OCI-LY7 (cell line): ENCODE results near the gene LRP1B. TPM values are rescaled to one million over a fixed set of nuclear protein-coding genes. Genes with fewer than 3 reads are reported as not detected.

Source experiments
- BruUV-seq: library from RNA; stranded (reverse); fragments of 400-500 nt; replicated peaks from 2 replicates; lab custom pipeline; 2021; lab: Mats Ljungman, UMichigan
- CTCF ChIA-PET: fragments of 300-600 bp; sonication (Branson Sonifier 250); formaldehyde crosslinking; loops from one replicate; lab custom pipeline; 2022; ENCODE audit warnings: antibody characterized with exemption; ENCODE audit not compliant: unreplicated experiment; lab: Charles Lee
- POLR2A ChIA-PET: fragments of 300-600 bp; sonication (Branson Sonifier 250); formaldehyde crosslinking; loops from one replicate; lab custom pipeline; 2022; ENCODE audit warnings: antibody characterized with exemption; lab: Charles Lee
- DNase-seq: peaks from one replicate; pipeline ENCODE4 v3.0.0-alpha.2; 2015; ENCODE audit warnings: low spot score
- H2AFZ ChIP-seq: fragments of 200-600 bp; sonication (generic), shearing (Covaris generic); 2 replicates; pipeline ENCODE4 v1.6.1; 2014; ENCODE audit warnings: mild to moderate bottlenecking, antibody characterized with exemption, low read length, moderate library complexity
- H3K27ac ChIP-seq: fragments of 200-600 bp; sonication (generic); 2 replicates; pipeline ENCODE4 v1.5.1; 2014; ENCODE audit warnings: mixed run types, low read depth, mild to moderate bottlenecking, moderate library complexity, low read length, inconsistent platforms; ENCODE audit not compliant: poor library complexity, severe bottlenecking
- H3K36me3 ChIP-seq: fragments of 200-600 bp; sonication (generic); 2 replicates; pipeline ENCODE4 v1.6.1; 2014; ENCODE audit warnings: mild to moderate bottlenecking, antibody characterized with exemption, low read length, moderate library complexity, mixed read lengths; ENCODE audit not compliant: insufficient read depth
- H3K4me1 ChIP-seq: fragments of 200-600 bp; sonication (generic); 2 replicates; pipeline ENCODE4 v1.5.1; 2014; ENCODE audit warnings: mild to moderate bottlenecking, low read length; ENCODE audit not compliant: insufficient read depth, poor library complexity, severe bottlenecking
- H3K4me2 ChIP-seq: fragments of 200-600 bp; sonication (generic); 2 replicates; pipeline ENCODE4 v1.6.1; 2014; ENCODE audit warnings: mild to moderate bottlenecking, low read length
- H3K4me3 ChIP-seq: fragments of 200-600 bp; sonication (generic); 2 replicates; pipeline ENCODE4 v1.5.1; 2014; ENCODE audit warnings: mild to moderate bottlenecking, low read depth, low read length; ENCODE audit not compliant: poor library complexity, severe bottlenecking
- H3K79me2 ChIP-seq: fragments of 200-600 bp; sonication (generic); 2 replicates; pipeline ENCODE4 v1.6.1; 2016; ENCODE audit warnings: low read depth, mild to moderate bottlenecking, low read length, moderate library complexity, mixed read lengths; ENCODE audit not compliant: insufficient read depth
- H3K9me2 ChIP-seq: fragments of 200-600 bp; sonication (generic); 2 replicates; pipeline ENCODE4 v1.6.1; 2016; ENCODE audit warnings: mild to moderate bottlenecking, low read length, mixed read lengths; ENCODE audit not compliant: insufficient read depth
- H3K9me3 ChIP-seq: fragments of 200-600 bp; sonication (generic); 2 replicates; pipeline ENCODE4 v1.6.1; 2014; ENCODE audit warnings: mild to moderate bottlenecking, mixed run types, low read length, mixed read lengths
- H4K20me1 ChIP-seq: fragments of 200-600 bp; sonication (generic); 2 replicates; pipeline ENCODE4 v1.6.1; 2014; ENCODE audit warnings: mild to moderate bottlenecking, antibody characterized with exemption, low read length, moderate library complexity, mixed read lengths; ENCODE audit not compliant: insufficient read depth
- CTCF ChIP-seq: fragments of 200-600 bp; sonication (generic); conservative IDR thresholded peaks from 2 replicates; pipeline ENCODE4 v1.5.1; 2014; ENCODE audit warnings: mild to moderate bottlenecking, antibody characterized with exemption, low read length, moderate library complexity, mixed read lengths
- EZH2phosphoT487 ChIP-seq: fragments of 200-600 bp; sonication (generic); IDR thresholded peaks from 2 replicates; pipeline ENCODE4 v1.6.1; 2018; ENCODE audit warnings: low read depth, borderline replicate concordance, mild to moderate bottlenecking, mixed run types, antibody characterized with exemption, low read length, moderate library complexity, mixed read lengths
- intact Hi-C: fragments of 100-400 bp; cut with micrococcal nuclease; formaldehyde crosslinking; loops from one replicate; pipeline ENCODE4 v1.10.0; 2022; ENCODE audit not compliant: unreplicated experiment
- total RNA-seq, 2 experiments: library from RNA; depleted of rRNA in 1 of 2; stranded (reverse); fragments of >200 nt in 1 of 2; shearing (Covaris generic) in 1 of 2; gene quantifications; 2 replicates each; pipeline ENCODE4 v1.2.3, GENCODE V29; 2014 to 2022

Gene LRP1B
- total RNA-seq, 2 experiments from 2014 or later: not detected

- no peaks in the 10 kb centered on the region for H3K79me2 ChIP-seq
- no peaks in the 10 kb centered on the region for H3K36me3 ChIP-seq
- ChIA-PET CTCF (interaction anchor here (0.6 kb wide), 1 partner anchor 92 kb away, joined by 3 read pairs; no protein-coding TSS in a partner anchor), POLR2A (no interaction called here)
- DNase-seq: no peak
- intact Hi-C loops: no loop called here
- no peak overlapping the region for H3K4me2 ChIP-seq
- H3K9me2 ChIP-seq: no peaks in the 10 kb centered on the region
- no peaks in the 10 kb centered on the region for H3K9me3 ChIP-seq
- no peak overlapping the region for H3K27ac ChIP-seq
- no TSS peak for BruUV-seq
- H2AFZ ChIP-seq: no peak overlapping the region
- no peak for TF ChIP-seq EZH2phosphoT487
- no peak for TF ChIP-seq CTCF
- H3K4me1 ChIP-seq: no peaks in the 10 kb centered on the region
- no peaks in the 10 kb centered on the region for H4K20me1 ChIP-seq
- no peak overlapping the region for H3K4me3 ChIP-seq
Observed at GRCh38 chr2:141037361-141037760, 1093.5 kb downstream of the LRP1B start.

GRCh38 chr2:141035846-141036420, 1094.9 kb downstream of the LRP1B start:
- intact Hi-C loops: no loop called here
- TF ChIP-seq CTCF (no peak), EZH2phosphoT487 (no peak)
- H3K27ac ChIP-seq: no peak overlapping the region
- no peak overlapping the region for H3K4me3 ChIP-seq
- no peak for DNase-seq
- H3K79me2 ChIP-seq: no peaks in the 10 kb centered on the region
- no peaks in the 10 kb centered on the region for H3K36me3 ChIP-seq
- ChIA-PET POLR2A (interaction anchor here (1.4 kb wide), 1 partner anchor 9 kb away, joined by 3 read pairs; no protein-coding TSS in a partner anchor), CTCF (no interaction called here)
- no peaks in the 10 kb centered on the region for H3K4me1 ChIP-seq
- H3K9me2 ChIP-seq: no peaks in the 10 kb centered on the region
- H3K9me3 ChIP-seq: no peaks in the 10 kb centered on the region
- no TSS peak for BruUV-seq
- H2AFZ ChIP-seq: no peak overlapping the region
- no peak overlapping the region for H3K4me2 ChIP-seq
- H4K20me1 ChIP-seq: no peaks in the 10 kb centered on the region

GRCh38 chr2:141029428-141030078, 1101.3 kb downstream of the LRP1B start:
- intact Hi-C loops: no loop called here
- CTCF ChIA-PET: no interaction called here
- Histone ChIP-seq H3K4me3 (no peak overlapping the region), H3K4me1 (no peaks in the 10 kb centered on the region), H4K20me1 (no peaks in the 10 kb centered on the region), H3K9me3 (no peaks in the 10 kb centered on the region), H3K27ac (no peak overlapping the region), H3K36me3 (no peaks in the 10 kb centered on the region), H2AFZ (no peak overlapping the region), H3K9me2 (no peaks in the 10 kb centered on the region), H3K4me2 (no peak overlapping the region), H3K79me2 (no peaks in the 10 kb centered on the region)
- TF ChIP-seq EZH2phosphoT487: no peak
- TF ChIP-seq CTCF: no peak
- POLR2A ChIA-PET: no interaction called here
- DNase-seq: no peak
- BruUV-seq: no TSS peak
